H9 (cell line): Measurements from ENCODE around the gene KRTAP2-1. TPM values are rescaled to one million over a fixed set of nuclear protein-coding genes. Genes with fewer than 3 reads are reported as not detected.

Experiments used
- DNase-seq: peaks from one replicate; pipeline ENCODE4 v3.0.0-alpha.2; 2017
- H2AFZ ChIP-seq: one replicate; pipeline ENCODE4 v1.6.1; 2013; ENCODE audit warnings: mild to moderate bottlenecking, low read length, control low read depth, moderate library complexity
- H2AK5ac ChIP-seq: 2 replicates; pipeline ENCODE4 v1.6.1; 2013; ENCODE audit warnings: low read length, control low read depth, mixed read lengths; ENCODE audit not compliant: insufficient read length
- H2BK120ac ChIP-seq: one replicate; pipeline ENCODE4 v1.6.1; 2013; ENCODE audit warnings: low read depth, mild to moderate bottlenecking, low read length, control low read depth, inconsistent platforms; ENCODE audit not compliant: poor library complexity, severe bottlenecking
- H2BK12ac ChIP-seq: 2 replicates; pipeline ENCODE4 v1.6.1; 2013; ENCODE audit warnings: low read length, control low read depth, mixed read lengths, low read depth; ENCODE audit not compliant: insufficient read length
- H2BK15ac ChIP-seq: 2 replicates; pipeline ENCODE4 v1.6.1; 2013; ENCODE audit warnings: low read depth, low read length, control low read depth
- H2BK20ac ChIP-seq: one replicate; pipeline ENCODE4 v1.6.1; 2013; ENCODE audit warnings: low read depth, mild to moderate bottlenecking, low read length, control low read depth, inconsistent platforms; ENCODE audit not compliant: poor library complexity, severe bottlenecking
- H2BK5ac ChIP-seq: 2 replicates; pipeline ENCODE4 v1.6.1; 2013; ENCODE audit warnings: low read length, control low read depth, mixed read lengths; ENCODE audit not compliant: insufficient read length
- H3K14ac ChIP-seq: 2 replicates; pipeline ENCODE4 v1.6.1; 2013; ENCODE audit warnings: low read length, control low read depth; ENCODE audit not compliant: insufficient read depth
- H3K18ac ChIP-seq: 2 replicates; pipeline ENCODE4 v1.6.1; 2013; ENCODE audit warnings: low read depth, mild to moderate bottlenecking, mixed read lengths, low read length, control low read depth; ENCODE audit not compliant: insufficient read length
- H3K23ac ChIP-seq: 2 replicates; pipeline ENCODE4 v1.6.1; 2013; ENCODE audit warnings: low read length, control low read depth, mixed read lengths, low read depth; ENCODE audit not compliant: insufficient read length
- H3K23me2 ChIP-seq: 2 replicates; pipeline ENCODE4 v1.6.1; 2013; ENCODE audit warnings: low read depth, mild to moderate bottlenecking, mixed read lengths, low read length, control low read depth; ENCODE audit not compliant: insufficient read length, poor library complexity, severe bottlenecking
- H3K27ac ChIP-seq: 2 replicates; pipeline ENCODE4 v1.5.1; 2013; ENCODE audit warnings: low read length, control low read depth, mixed read lengths, low read depth; ENCODE audit not compliant: insufficient read length
- H3K27me3 ChIP-seq: 2 replicates; pipeline ENCODE4 v1.6.1; 2013; ENCODE audit warnings: low read length, control low read depth, inconsistent platforms; ENCODE audit not compliant: insufficient read depth
- H3K4ac ChIP-seq: 2 replicates; pipeline ENCODE4 v1.6.1; 2013; ENCODE audit warnings: low read depth, mild to moderate bottlenecking, control low read depth, inconsistent platforms, low read length, moderate library complexity
- H3K4me1 ChIP-seq: 2 replicates; pipeline ENCODE4 v1.6.1; 2013; ENCODE audit warnings: low read length, control low read depth, inconsistent platforms; ENCODE audit not compliant: insufficient read depth
- H3K4me2 ChIP-seq: 2 replicates; pipeline ENCODE4 v1.6.1; 2013; ENCODE audit warnings: low read length, control low read depth, mixed read lengths; ENCODE audit not compliant: insufficient read length, insufficient read depth
- H3K56ac ChIP-seq: 2 replicates; pipeline ENCODE4 v1.6.1; 2013; ENCODE audit warnings: low read depth, mild to moderate bottlenecking, mixed read lengths, low read length, control low read depth; ENCODE audit not compliant: insufficient read length
- H3K79me1 ChIP-seq: 2 replicates; pipeline ENCODE4 v1.6.1; 2013; ENCODE audit warnings: low read depth, mild to moderate bottlenecking, moderate library complexity, low read length, control low read depth, inconsistent platforms; ENCODE audit not compliant: insufficient read depth, poor library complexity, severe bottlenecking
- H3K79me2 ChIP-seq: 2 replicates; pipeline ENCODE4 v1.6.1; 2013; ENCODE audit warnings: low read length, control low read depth, inconsistent platforms; ENCODE audit not compliant: insufficient read depth
- H3K9ac ChIP-seq: 2 replicates; pipeline ENCODE4 v1.6.1; 2013; ENCODE audit warnings: low read length, control low read depth, mixed read lengths; ENCODE audit not compliant: insufficient read length; ENCODE audit errors: extremely low read depth
- H3K9me3 ChIP-seq: one replicate; pipeline ENCODE4 v1.6.1; 2013; ENCODE audit warnings: low read depth, low read length, inconsistent platforms; ENCODE audit not compliant: control insufficient read depth
- H3T11ph ChIP-seq: one replicate; pipeline ENCODE4 v1.6.1; 2013; ENCODE audit warnings: mild to moderate bottlenecking, low read length, control low read depth, inconsistent platforms
- H4K20me1 ChIP-seq: one replicate; pipeline ENCODE4 v1.6.1; 2013; ENCODE audit not compliant: control insufficient read depth, insufficient read length, insufficient read depth
- H4K5ac ChIP-seq: 2 replicates; pipeline ENCODE4 v1.6.1; 2013; ENCODE audit warnings: low read depth, mild to moderate bottlenecking, mixed read lengths, low read length, control low read depth; ENCODE audit not compliant: insufficient read length
- H4K8ac ChIP-seq: replicated peaks from 2 replicates; pipeline ENCODE4 v1.6.1; 2013; ENCODE audit warnings: low read length, control low read depth, mixed read lengths, low read depth; ENCODE audit not compliant: insufficient read length
- H4K91ac ChIP-seq: 2 replicates; pipeline ENCODE4 v1.6.1; 2013; ENCODE audit warnings: low read depth, mild to moderate bottlenecking, moderate library complexity, mixed read lengths, low read length, control low read depth; ENCODE audit not compliant: insufficient read length
- H3K27ac Mint-ChIP-seq, 3 experiments: 2 replicates in 2 of 3; 3 replicates in 1 of 3; pipeline ENCODE4 v1.8.0; 2020 to 2021; ENCODE audit warnings: mixed read lengths in 3 of 3, mild to moderate bottlenecking in 1 of 3, moderate library complexity in 1 of 3
- H3K27me3 Mint-ChIP-seq: 2 replicates; pipeline ENCODE4 v1.8.0; 2021; ENCODE audit warnings: low read depth, mild to moderate bottlenecking, moderate library complexity, mixed read lengths
- H3K36me3 Mint-ChIP-seq, 3 experiments: 2 replicates in 2 of 3; 3 replicates in 1 of 3; pipeline ENCODE4 v1.8.0; 2020 to 2021; ENCODE audit warnings: low read depth in 3 of 3, mixed read lengths in 3 of 3; ENCODE audit not compliant: insufficient read depth in 1 of 3
- H3K4me1 Mint-ChIP-seq, 2 experiments: 2 replicates each; pipeline ENCODE4 v1.8.0; 2020; ENCODE audit warnings: mixed read lengths in 2 of 2
- H3K4me3 Mint-ChIP-seq, 2 experiments: 2 replicates in 1 of 2; 3 replicates in 1 of 2; pipeline ENCODE4 v1.8.0; 2020 to 2021; ENCODE audit warnings: mild to moderate bottlenecking in 2 of 2, mixed read lengths in 2 of 2, moderate library complexity in 1 of 2
- H3K9me3 Mint-ChIP-seq, 2 experiments: 2 replicates in 1 of 2; 3 replicates in 1 of 2; pipeline ENCODE4 v1.8.0; 2020; ENCODE audit warnings: mild to moderate bottlenecking in 2 of 2, mixed read lengths in 2 of 2, moderate library complexity in 1 of 2
- WGBS: extraction: QIAGEN DNeasy Blood & Tissue Kit; methylation state at CpG from one replicate; pipeline ENCODE4 v1.1.7; 2013; ENCODE audit warnings: missing lambda C conversion rate, low lambda C conversion rate, mixed read lengths; ENCODE audit not compliant: insufficient read length; ENCODE audit errors: extremely low coverage; 5-methylcytosine and 5-hydroxymethylcytosine counted together
- total RNA-seq: library from RNA; stranded (reverse); gene quantifications from 2 replicates; pipeline ENCODE4 v1.2.1, GENCODE V29; 2021
- TF ChIP-seq, protein P1 (sequence below): fragments of 200-600 bp; sonication (generic); conservative IDR thresholded peaks from 3 replicates; pipeline ENCODE4 v1.8.0; 2021; ENCODE audit warnings: antibody characterized with exemption, mild to moderate bottlenecking

KRTAP2-1 gene
- total RNA-seq, 1 experiment from 2014 or later = not detected

DNA sequence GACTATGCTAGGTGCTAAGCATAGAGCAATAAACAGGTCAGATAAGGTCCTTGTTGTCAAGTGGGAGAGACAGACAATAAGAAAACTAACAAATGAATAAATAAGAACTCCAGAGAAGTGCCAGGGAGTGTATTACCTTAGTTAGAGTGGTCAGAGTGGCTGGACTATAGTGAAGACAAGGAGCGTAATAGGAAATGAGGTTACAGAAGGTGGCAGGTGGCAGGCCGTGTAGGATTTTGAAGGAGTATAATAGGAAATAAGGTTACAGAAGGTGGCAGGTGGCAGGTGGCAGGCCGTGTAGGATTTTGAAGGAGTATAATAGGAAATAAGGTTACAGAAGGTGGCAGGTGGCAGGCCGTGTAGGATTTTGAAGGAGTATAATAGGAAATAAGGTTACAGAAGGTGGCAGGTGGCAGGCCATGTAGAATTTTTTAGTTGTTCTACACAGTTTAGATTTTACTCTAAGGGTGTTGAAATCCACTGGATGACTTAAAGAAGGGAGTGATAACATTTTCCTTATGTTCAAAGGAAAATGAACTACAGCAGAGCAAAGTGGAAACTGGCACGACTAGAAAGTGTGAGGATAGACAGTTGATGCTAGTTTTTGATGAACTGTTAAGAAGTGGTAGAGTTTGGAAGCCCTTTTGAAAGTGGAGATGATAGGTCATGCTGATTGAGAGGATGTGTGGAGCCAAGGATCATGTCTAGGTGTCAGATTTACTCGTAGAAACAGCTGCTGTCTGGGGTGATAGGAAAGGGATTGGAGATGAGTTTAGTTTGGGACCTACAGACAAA is 34.6 kb downstream of the KRTAP2-1 start:
- Histone ChIP-seq H2AFZ (no peak overlapping the region), H3K9me3 (no peaks in the 10 kb centered on the region), H3K23ac (no peak overlapping the region), H2BK120ac (no peak overlapping the region), H3T11ph (no peak overlapping the region), H3K23me2 (no peaks in the 10 kb centered on the region), H2BK15ac (no peak overlapping the region), H3K56ac (no peak overlapping the region), H4K91ac (no peak overlapping the region), H3K79me2 (no peaks in the 10 kb centered on the region), H3K27ac (no peak overlapping the region), H3K9ac (no peak overlapping the region), H2AK5ac (no peak overlapping the region), H4K5ac (no peak overlapping the region), H3K4me1 (no peaks in the 10 kb centered on the region; the same call in 1 of the 2 replicates), H4K20me1 (no peaks in the 10 kb centered on the region), H2BK20ac (no peak overlapping the region), H3K27me3 (no peaks in the 10 kb centered on the region), H2BK12ac (no peak overlapping the region), H3K18ac (no peak overlapping the region), H4K8ac (no peak overlapping the region), H3K14ac (no peak overlapping the region), H3K4me2 (no peak overlapping the region), H3K79me1 (no peaks in the 10 kb centered on the region), H2BK5ac (no peak overlapping the region), H3K4ac (no peak overlapping the region)
- Mint-ChIP-seq H3K27ac (no peak overlapping the region), H3K4me3 (no peak overlapping the region), H3K9me3 (no peaks in the 10 kb centered on the region), H3K4me1 (peaks cover 17 to 19% of the 10 kb centered on the region in 2 experiments), H3K27me3 (no peaks in the 10 kb centered on the region), H3K36me3 (no peaks in the 10 kb centered on the region)
- no peak for DNase-seq
- no CpG with 5 or more reads among the region's 6 CpGs for WGBS
- TF ChIP-seq, protein P1, sequence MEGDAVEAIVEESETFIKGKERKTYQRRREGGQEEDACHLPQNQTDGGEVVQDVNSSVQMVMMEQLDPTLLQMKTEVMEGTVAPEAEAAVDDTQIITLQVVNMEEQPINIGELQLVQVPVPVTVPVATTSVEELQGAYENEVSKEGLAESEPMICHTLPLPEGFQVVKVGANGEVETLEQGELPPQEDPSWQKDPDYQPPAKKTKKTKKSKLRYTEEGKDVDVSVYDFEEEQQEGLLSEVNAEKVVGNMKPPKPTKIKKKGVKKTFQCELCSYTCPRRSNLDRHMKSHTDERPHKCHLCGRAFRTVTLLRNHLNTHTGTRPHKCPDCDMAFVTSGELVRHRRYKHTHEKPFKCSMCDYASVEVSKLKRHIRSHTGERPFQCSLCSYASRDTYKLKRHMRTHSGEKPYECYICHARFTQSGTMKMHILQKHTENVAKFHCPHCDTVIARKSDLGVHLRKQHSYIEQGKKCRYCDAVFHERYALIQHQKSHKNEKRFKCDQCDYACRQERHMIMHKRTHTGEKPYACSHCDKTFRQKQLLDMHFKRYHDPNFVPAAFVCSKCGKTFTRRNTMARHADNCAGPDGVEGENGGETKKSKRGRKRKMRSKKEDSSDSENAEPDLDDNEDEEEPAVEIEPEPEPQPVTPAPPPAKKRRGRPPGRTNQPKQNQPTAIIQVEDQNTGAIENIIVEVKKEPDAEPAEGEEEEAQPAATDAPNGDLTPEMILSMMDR = no peak
